GM12891 (cell line): ENCODE results near the gene DDX39A.

ENCODE experiments used
- POLR2AphosphoS5 ChIP-seq: IDR thresholded peaks from 2 replicates; pipeline ENCODE4 v1.6.1; 2011; ENCODE audit warnings: low read depth, low read length, control low read depth
- TAF1 ChIP-seq: IDR thresholded peaks from 2 replicates; pipeline ENCODE4 v1.6.1; 2011; ENCODE audit warnings: low read depth, low read length, control low read depth

DNA sequence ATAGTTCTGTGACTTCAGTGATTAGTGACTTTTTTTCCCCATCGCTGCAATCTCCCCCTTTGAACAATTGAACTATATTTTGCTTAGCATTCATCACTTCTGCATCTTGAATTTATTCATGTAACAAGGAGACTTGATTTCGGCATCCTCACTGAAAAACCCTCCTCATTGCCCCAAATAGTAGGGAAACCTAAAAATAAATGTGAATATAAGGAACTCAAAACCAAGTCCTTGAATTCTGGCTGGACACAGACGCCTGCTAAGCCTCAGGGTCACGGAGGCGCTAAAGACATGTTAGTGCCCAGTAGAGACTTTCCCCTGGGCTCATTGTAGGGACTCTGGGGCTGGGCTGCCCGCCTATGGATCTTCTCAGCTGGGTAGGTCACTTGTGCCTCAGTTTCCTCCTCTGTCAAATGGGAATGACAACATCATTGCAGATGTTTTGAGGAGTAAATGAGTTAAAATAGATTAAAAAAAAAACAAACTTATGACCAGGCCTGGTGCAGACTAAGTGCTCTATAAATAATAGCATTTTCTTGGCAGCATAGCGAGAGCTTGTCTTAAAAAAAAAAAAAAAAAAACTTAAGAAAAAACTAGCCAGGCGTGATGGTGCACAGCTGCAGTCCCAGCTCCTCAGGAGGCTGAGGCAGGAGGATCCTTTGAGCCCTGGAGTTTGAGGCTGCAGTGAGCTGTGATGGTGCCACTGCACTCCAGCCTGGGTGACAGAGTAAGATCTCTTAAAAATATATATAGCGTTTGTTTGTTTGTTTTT is 39.7 kb downstream of the DDX39A start:
- TF ChIP-seq POLR2AphosphoS5 (no peak), TAF1 (no peak)
